Endodermal cell (in vitro differentiated cells): Measurements from ENCODE around the gene TMTC1. TPM values are rescaled to one million over a fixed set of nuclear protein-coding genes. Genes with fewer than 3 reads are reported as not detected.
"Not testable (repeated sequence)": the region's sequence is repeated elsewhere in the genome, so short reads cannot be mapped to it uniquely, and the experiment has no call there.

ENCODE experiments used
- DNase-seq: peaks from one replicate; pipeline ENCODE4 v3.0.0-alpha.2; 2017
- H3K27ac ChIP-seq: 2 replicates; pipeline ENCODE4 v1.5.1; 2013; ENCODE audit warnings: mild to moderate bottlenecking, low read depth, low read length, moderate library complexity
- H3K27me3 ChIP-seq: 2 replicates; pipeline ENCODE4 v1.6.1; 2013; ENCODE audit warnings: mild to moderate bottlenecking, low read length, moderate library complexity; ENCODE audit not compliant: insufficient read depth, control insufficient read depth, poor library complexity, severe bottlenecking
- H3K36me3 ChIP-seq: 2 replicates; pipeline ENCODE4 v1.7.0; 2013; ENCODE audit warnings: mild to moderate bottlenecking, low read length, moderate library complexity; ENCODE audit not compliant: control insufficient read depth, insufficient read depth
- H3K4me1 ChIP-seq: one replicate; pipeline ENCODE4 v1.7.0; 2013; ENCODE audit warnings: low read length; ENCODE audit not compliant: control insufficient read depth, insufficient read depth
- H3K4me3 ChIP-seq: 2 replicates; pipeline ENCODE4 v1.5.1; 2013; ENCODE audit warnings: mild to moderate bottlenecking, low read length, moderate library complexity
- H3K9ac ChIP-seq: 2 replicates; pipeline ENCODE4 v1.6.1; 2013; ENCODE audit warnings: mild to moderate bottlenecking, low read length, moderate library complexity; ENCODE audit not compliant: poor library complexity, severe bottlenecking; ENCODE audit errors: extremely low read depth
- H3K9me3 ChIP-seq: 2 replicates; pipeline ENCODE4 v1.6.1; 2013; ENCODE audit warnings: mild to moderate bottlenecking, low read length, moderate library complexity; ENCODE audit not compliant: control insufficient read depth
- H3K27ac Mint-ChIP-seq: 2 replicates; pipeline ENCODE4 v1.8.0; 2020; ENCODE audit warnings: mixed read lengths
- H3K27me3 Mint-ChIP-seq: 2 replicates; pipeline ENCODE4 v1.8.0; 2021; ENCODE audit warnings: mild to moderate bottlenecking, mixed read lengths; ENCODE audit not compliant: insufficient read depth
- H3K36me3 Mint-ChIP-seq: 2 replicates; pipeline ENCODE4 v1.8.0; 2020; ENCODE audit warnings: low read depth, mixed read lengths
- H3K4me1 Mint-ChIP-seq: 2 replicates; pipeline ENCODE4 v1.8.0; 2020; ENCODE audit warnings: mixed read lengths
- H3K4me3 Mint-ChIP-seq: 2 replicates; pipeline ENCODE4 v1.8.0; 2020; ENCODE audit warnings: mild to moderate bottlenecking, moderate library complexity, mixed read lengths
- H3K9me3 Mint-ChIP-seq: 2 replicates; pipeline ENCODE4 v1.8.0; 2020; ENCODE audit warnings: mild to moderate bottlenecking, mixed read lengths
- WGBS, 2 experiments: methylation state at CpG; one replicate each; pipeline versions ENCODE4 v1.1.5 to v1.1.7; 2013; ENCODE audit warnings: missing lambda C conversion rate in 2 of 2, mixed read lengths in 1 of 2; ENCODE audit not compliant: insufficient coverage in 1 of 2, insufficient read length in 1 of 2; 5-methylcytosine and 5-hydroxymethylcytosine counted together
- total RNA-seq, 2 donors: library from RNA; stranded (reverse); fragmentation: NEBNext Ultra II Directional in 1 of 2; extraction: Animal tissue kit (Norgen Biotek cat#: 25700) in 1 of 2; gene quantifications; 2 replicates in 1 of 2; 3 replicates in 1 of 2; pipeline ENCODE4 v1.2.1, GENCODE V29; 2021
- TF ChIP-seq, protein P1 (sequence below): fragments of 200-600 bp; sonication (generic); conservative IDR thresholded peaks from 2 replicates; pipeline ENCODE4 v1.5.0; 2021; ENCODE audit warnings: antibody characterized with exemption, mild to moderate bottlenecking

TMTC1 gene
- total RNA-seq, 2 donors from 2014 or later, result 31.6 to 71.0 TPM

DNA sequence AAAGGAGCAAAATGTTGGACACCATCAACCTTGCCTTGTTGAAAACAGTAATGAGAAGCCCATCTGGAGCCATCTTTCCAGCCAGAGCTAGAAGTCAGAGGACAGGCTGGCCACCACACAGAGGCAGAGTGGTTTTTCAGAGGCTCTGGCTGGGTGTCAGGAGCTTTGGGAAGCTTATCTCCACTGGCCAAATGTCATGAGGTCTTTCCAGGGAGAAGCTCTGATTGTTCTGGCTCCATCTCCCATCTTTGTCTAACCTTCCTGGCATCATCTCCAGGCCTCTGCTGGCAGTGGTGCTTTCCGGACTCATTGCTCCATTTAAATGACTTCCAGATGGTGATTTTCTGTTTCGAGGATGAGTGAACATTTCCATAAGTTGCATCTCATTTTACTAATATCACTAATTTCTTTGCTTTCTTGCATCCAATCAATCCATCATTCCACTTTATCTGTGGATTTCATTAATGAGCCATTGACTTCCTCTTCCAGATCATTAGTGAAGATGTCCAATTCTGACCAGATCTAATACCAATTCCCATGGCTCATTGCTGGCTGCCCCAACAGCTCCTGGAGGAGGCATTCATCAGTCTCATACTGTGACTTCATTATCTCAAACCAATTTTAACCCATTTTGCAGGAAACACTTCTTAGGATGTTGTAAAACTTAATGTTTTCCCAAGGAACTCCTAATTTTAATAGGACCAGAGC is 35.3 kb upstream of the TMTC1 start:
- Mint-ChIP-seq H3K27ac (no peak overlapping the region), H3K9me3 (peaks cover 7% of the 10 kb centered on the region), H3K4me1 (no peaks in the 10 kb centered on the region), H3K27me3 (peaks cover 2% of the 10 kb centered on the region), H3K36me3 (no peaks in the 10 kb centered on the region), H3K4me3 (no peak overlapping the region)
- H3K36me3 ChIP-seq, result no peaks in the 10 kb centered on the region
- WGBS, 2 experiments, result 89 to 94% methylated on average over 2 of the region's 2 CpGs
- no peaks in the 10 kb centered on the region for H3K9me3 ChIP-seq
- H3K27me3 ChIP-seq, result no peaks in the 10 kb centered on the region
- no peak overlapping the region for H3K4me3 ChIP-seq
- TF ChIP-seq, protein P1, sequence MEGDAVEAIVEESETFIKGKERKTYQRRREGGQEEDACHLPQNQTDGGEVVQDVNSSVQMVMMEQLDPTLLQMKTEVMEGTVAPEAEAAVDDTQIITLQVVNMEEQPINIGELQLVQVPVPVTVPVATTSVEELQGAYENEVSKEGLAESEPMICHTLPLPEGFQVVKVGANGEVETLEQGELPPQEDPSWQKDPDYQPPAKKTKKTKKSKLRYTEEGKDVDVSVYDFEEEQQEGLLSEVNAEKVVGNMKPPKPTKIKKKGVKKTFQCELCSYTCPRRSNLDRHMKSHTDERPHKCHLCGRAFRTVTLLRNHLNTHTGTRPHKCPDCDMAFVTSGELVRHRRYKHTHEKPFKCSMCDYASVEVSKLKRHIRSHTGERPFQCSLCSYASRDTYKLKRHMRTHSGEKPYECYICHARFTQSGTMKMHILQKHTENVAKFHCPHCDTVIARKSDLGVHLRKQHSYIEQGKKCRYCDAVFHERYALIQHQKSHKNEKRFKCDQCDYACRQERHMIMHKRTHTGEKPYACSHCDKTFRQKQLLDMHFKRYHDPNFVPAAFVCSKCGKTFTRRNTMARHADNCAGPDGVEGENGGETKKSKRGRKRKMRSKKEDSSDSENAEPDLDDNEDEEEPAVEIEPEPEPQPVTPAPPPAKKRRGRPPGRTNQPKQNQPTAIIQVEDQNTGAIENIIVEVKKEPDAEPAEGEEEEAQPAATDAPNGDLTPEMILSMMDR, result no peak
- H3K9ac ChIP-seq, result no peak overlapping the region
- no peaks in the 10 kb centered on the region for H3K4me1 ChIP-seq
- DNase-seq, result no peak
- H3K27ac ChIP-seq, result no peak overlapping the region

GRCh38 chr12:29816874-29817725 is 33.4 kb upstream of the TMTC1 start:
- H3K36me3 ChIP-seq, result no peaks in the 10 kb centered on the region
- no peak overlapping the region for H3K27ac Mint-ChIP-seq
- DNase-seq, result no peak
- WGBS, 2 experiments, result 93% methylated on average over 1 of the region's 2 CpGs; no CpG with 5 or more reads in 1 of the 2 experiments
- peaks cover 2% of the 10 kb centered on the region for H3K27me3 Mint-ChIP-seq
- no peak overlapping the region for H3K9ac ChIP-seq
- H3K27me3 ChIP-seq, result no peaks in the 10 kb centered on the region
- TF ChIP-seq, protein P1, result no peak
- no peaks in the 10 kb centered on the region for H3K9me3 ChIP-seq
- peaks cover 10% of the 10 kb centered on the region for H3K9me3 Mint-ChIP-seq
- no peaks in the 10 kb centered on the region for H3K4me1 ChIP-seq
- no peak overlapping the region for H3K27ac ChIP-seq
- peaks cover 2% of the 10 kb centered on the region for H3K36me3 Mint-ChIP-seq
- H3K4me3 Mint-ChIP-seq, result no peak overlapping the region
- H3K4me3 ChIP-seq, result no peak overlapping the region
- H3K4me1 Mint-ChIP-seq, result no peaks in the 10 kb centered on the region

DNA sequence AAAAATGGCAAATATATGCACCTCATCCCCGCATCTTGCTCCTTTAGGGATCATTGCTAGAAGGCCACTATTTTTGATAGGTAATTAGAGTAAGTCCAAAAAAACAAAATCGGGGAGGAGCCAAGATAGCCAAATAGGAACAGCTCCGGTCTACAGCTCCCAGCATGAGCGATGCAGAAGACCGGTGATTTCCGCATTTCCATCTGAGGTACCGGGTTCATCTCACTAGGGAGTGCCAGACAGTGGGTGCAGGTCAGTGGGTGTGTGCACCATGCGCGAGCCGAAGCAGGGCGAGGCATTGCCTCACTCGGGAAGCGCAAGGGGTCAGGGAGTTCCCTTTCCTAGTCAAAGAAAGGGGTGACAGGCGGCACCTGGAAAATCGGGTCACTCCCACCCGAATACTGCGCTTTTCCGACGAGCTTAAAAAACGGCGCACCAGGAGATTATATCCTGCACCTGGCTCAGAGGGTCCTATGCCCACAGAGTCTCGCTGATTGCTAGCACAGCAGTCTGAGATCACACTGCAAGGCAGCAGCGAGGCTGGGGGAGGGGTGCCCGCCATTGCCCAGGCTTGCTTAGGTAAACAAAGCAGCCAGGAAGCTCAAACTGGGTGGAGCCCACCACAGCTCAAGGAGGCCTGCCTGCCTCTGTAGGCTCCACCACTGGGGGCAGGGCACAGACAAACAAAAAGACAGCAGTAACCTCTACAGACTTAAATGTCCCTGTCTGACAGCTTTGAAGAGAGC is 26.0 kb upstream of the TMTC1 start:
- H3K9ac ChIP-seq, H3K4me3 ChIP-seq, H3K27ac ChIP-seq, H3K27ac Mint-ChIP-seq, H3K9me3 ChIP-seq, H3K4me1 ChIP-seq, H3K4me3 Mint-ChIP-seq, H3K27me3 ChIP-seq, H3K27me3 Mint-ChIP-seq, DNase-seq, H3K4me1 Mint-ChIP-seq, H3K36me3 ChIP-seq, H3K36me3 Mint-ChIP-seq: not testable (repeated sequence)
- 93 to 97% methylated on average over 3 to 20 of the region's 24 CpGs for WGBS, 2 experiments
- H3K9me3 Mint-ChIP-seq, result peaks cover 37% of the 10 kb centered on the region
